A549 (cell line): Measurements from ENCODE around the gene GRK7. TPM values are rescaled to one million over a fixed set of nuclear protein-coding genes. Genes with fewer than 3 reads are reported as not detected.

ENCODE experiments used
- ATAC-seq, 2 experiments: fragments of 200-7000 bp in 1 of 2; fragments of >200 bp in 1 of 2; cut with Nextera tagmentation in 1 of 2; cut with Tn5 transposase in 1 of 2; 3 replicates each; pipeline versions ENCODE4 v1.8.0 to v1.9.1; 2018 to 2020; ENCODE audit warnings: mild to moderate bottlenecking in 1 of 2, moderate library complexity in 1 of 2
- CTCF ChIA-PET: fragments of 300-600 bp; sonication (Branson Sonifier 250); formaldehyde crosslinking; extraction: SDS; loops from one replicate; lab custom pipeline; 2021; ENCODE audit warnings: antibody characterized with exemption, inconsistent platforms; lab: Yijun Ruan, JAX
- POLR2A ChIA-PET: fragments of 350-600 bp; formaldehyde crosslinking; extraction: SDS; loops from one replicate; lab custom pipeline; 2021; ENCODE audit warnings: antibody characterized with exemption, inconsistent platforms; lab: Yijun Ruan, JAX
- DNase-seq, 2 experiments: peaks; one replicate each; pipeline versions ENCODE4 v3.0.0 to v3.0.0-alpha.2; 2011 to 2016; ENCODE audit warnings: low read depth in 1 of 2, low spot score in 1 of 2
- FAIRE-seq: peaks from 2 replicates; lab custom pipeline; 2011; peaks lifted over from hg19 to GRCh38; lab: Jason Lieb, UNC
- H3K27ac ChIP-seq, 2 experiments: fragments of >200 bp; sonication (Bioruptor Twin); formaldehyde crosslinking; 3 replicates each; pipeline ENCODE4 v1.5.1; 2016 to 2017
- H3K4me1 ChIP-seq: fragments of >200 bp; sonication (Bioruptor Twin); formaldehyde crosslinking; 3 replicates; pipeline ENCODE4 v1.6.1; 2016
- H3K4me2 ChIP-seq: fragments of >200 bp; sonication (Bioruptor Twin); formaldehyde crosslinking; 3 replicates; pipeline ENCODE4 v1.6.1; 2016
- H3K4me3 ChIP-seq: fragments of >200 bp; sonication (Bioruptor Twin); formaldehyde crosslinking; 3 replicates; pipeline ENCODE4 v1.5.1; 2016
- H3K9me3 ChIP-seq: fragments of >200 bp; sonication (Bioruptor Twin); formaldehyde crosslinking; 3 replicates; pipeline ENCODE4 v1.6.1; 2016
- CBX2 ChIP-seq: fragments of 200-600 bp; sonication (generic); IDR thresholded peaks from 2 replicates; pipeline ENCODE4 v1.6.1; 2016; ENCODE audit warnings: low read depth, mild to moderate bottlenecking, borderline replicate concordance
- CBX8 ChIP-seq: fragments of 200-600 bp; sonication (generic); IDR thresholded peaks from 2 replicates; pipeline ENCODE4 v1.6.1; 2016
- CEBPB ChIP-seq, 2 experiments: fragments of >200 bp in 1 of 2; sonication (Bioruptor Twin) in 1 of 2; formaldehyde crosslinking in 1 of 2; IDR thresholded peaks; 2 replicates each; pipeline ENCODE4 v1.6.1; 2012 to 2016
- CHD4 ChIP-seq: fragments of 200-600 bp; sonication (generic); IDR thresholded peaks from 2 replicates; pipeline ENCODE4 v1.6.1; 2016; ENCODE audit warnings: antibody characterized with exemption, mild to moderate bottlenecking, borderline replicate concordance
- EHF ChIP-seq: fragments of 250-450 bp; sonication (Bioruptor Pico); IDR thresholded peaks from 2 replicates; pipeline ENCODE4 v1.5.0; 2020; ENCODE audit warnings: mild to moderate bottlenecking
- ESRRA ChIP-seq: fragments of 150-350 bp; IDR thresholded peaks from 2 replicates; pipeline ENCODE4 v1.6.1; 2014; ENCODE audit warnings: mild to moderate bottlenecking, low read length, borderline replicate concordance
- FOSL2 ChIP-seq, 2 experiments: fragments of 450-650 bp in 1 of 2; fragments of >200 bp in 1 of 2; sonication (Bioruptor Twin) in 1 of 2; formaldehyde crosslinking; IDR thresholded peaks; 2 replicates each; pipeline versions ENCODE4 v1.5.0 to v1.6.1; 2016 to 2020; ENCODE audit warnings: mild to moderate bottlenecking in 1 of 2, moderate library complexity in 1 of 2
- HOXB13 ChIP-seq: fragments of 250-450 bp; sonication (Bioruptor Pico); IDR thresholded peaks from 2 replicates; pipeline ENCODE4 v1.5.0; 2020; ENCODE audit warnings: low read depth, mild to moderate bottlenecking, moderate library complexity
- HOXB5 ChIP-seq: fragments of 250-450 bp; sonication (Bioruptor Pico); IDR thresholded peaks from 2 replicates; pipeline ENCODE4 v1.5.0; 2020; ENCODE audit warnings: mild to moderate bottlenecking, moderate library complexity
- JUN ChIP-seq, 2 experiments: fragments of >200 bp; sonication (Bioruptor Twin); formaldehyde crosslinking; IDR thresholded peaks; 2 replicates in 1 of 2; 3 replicates in 1 of 2; pipeline ENCODE4 v1.6.1; 2016 to 2017
- MAFK ChIP-seq: fragments of 450-650 bp; IDR thresholded peaks from 2 replicates; pipeline ENCODE4 v1.6.1; 2014; ENCODE audit not compliant: partially characterized antibody
- NFE2L2 ChIP-seq: fragments of 150-350 bp; conservative IDR thresholded peaks from 2 replicates; pipeline ENCODE4 v1.6.1; 2014; ENCODE audit warnings: low read length
- NPAS2 ChIP-seq: fragments of 250-450 bp; sonication (Bioruptor Pico); IDR thresholded peaks from 2 replicates; pipeline ENCODE4 v1.8.0; 2022; ENCODE audit warnings: mild to moderate bottlenecking, moderate library complexity, borderline replicate concordance
- POLR2A ChIP-seq: IDR thresholded peaks from 2 replicates; pipeline ENCODE4 v1.6.1; 2012; ENCODE audit warnings: mild to moderate bottlenecking, low read length
- RCOR1 ChIP-seq: fragments of 150-350 bp; IDR thresholded peaks from 2 replicates; pipeline ENCODE4 v1.6.1; 2014; ENCODE audit warnings: antibody characterized with exemption, low read length, low read depth
- RFX5 ChIP-seq: fragments of 450-650 bp; IDR thresholded peaks from 2 replicates; pipeline ENCODE4 v1.7.1; 2014; ENCODE audit warnings: antibody characterized with exemption, mild to moderate bottlenecking, moderate library complexity
- SREBF2 ChIP-seq: fragments of 450-650 bp; IDR thresholded peaks from 2 replicates; pipeline ENCODE4 v1.6.1; 2014; ENCODE audit warnings: mild to moderate bottlenecking, moderate library complexity
- TP53 ChIP-seq: fragments of 250-450 bp; sonication (Bioruptor Pico); IDR thresholded peaks from 2 replicates; pipeline ENCODE4 v1.5.0; 2021; ENCODE audit warnings: mild to moderate bottlenecking, moderate library complexity
- ZSCAN20 ChIP-seq: fragments of 250-450 bp; sonication (Bioruptor Pico); IDR thresholded peaks from 2 replicates; pipeline ENCODE4 v1.8.0; 2022; ENCODE audit warnings: mild to moderate bottlenecking, moderate library complexity
- WGBS: methylation state at CpG from one replicate; pipeline ENCODE4 v1.1.6; 2017; ENCODE audit errors: missing lambda C conversion rate; 5-methylcytosine and 5-hydroxymethylcytosine counted together
- polyA plus RNA-seq, 4 experiments: library from polyadenylated mRNA; depleted of rRNA in 3 of 4; stranded (reverse); fragments of >200 nt; fragmentation: RNase III in 1 of 4; extraction: RNeasy Plus Mini Kit Qiagen cat#74134 plus additional on column Dnase treatment in 1 of 4; gene quantifications; 2 replicates in 3 of 4; 3 replicates in 1 of 4; pipeline ENCODE4 v1.2.3, GENCODE V29; 2011 to 2017
- TF ChIP-seq, protein P1 (sequence below): fragments of 250-450 bp; sonication (Bioruptor Pico); IDR thresholded peaks from 2 replicates; pipeline ENCODE4 v1.5.0; 2021; ENCODE audit warnings: mild to moderate bottlenecking, moderate library complexity, borderline replicate concordance
- TF ChIP-seq, protein P2 (sequence below): fragments of 250-450 bp; sonication (Bioruptor Pico); IDR thresholded peaks from 2 replicates; pipeline ENCODE4 v1.5.0; 2020; ENCODE audit warnings: low read depth, mild to moderate bottlenecking, moderate library complexity
- TF ChIP-seq, protein P3 (sequence below): fragments of >200 bp; sonication (Bioruptor Twin); formaldehyde crosslinking; IDR thresholded peaks from 2 replicates; pipeline ENCODE4 v1.6.1; 2016

GRK7 gene
- polyA plus RNA-seq, 2 of the 4 experiments (the other 2 are of a cell fraction), result 0.03 TPM; not detected in 1

DNA sequence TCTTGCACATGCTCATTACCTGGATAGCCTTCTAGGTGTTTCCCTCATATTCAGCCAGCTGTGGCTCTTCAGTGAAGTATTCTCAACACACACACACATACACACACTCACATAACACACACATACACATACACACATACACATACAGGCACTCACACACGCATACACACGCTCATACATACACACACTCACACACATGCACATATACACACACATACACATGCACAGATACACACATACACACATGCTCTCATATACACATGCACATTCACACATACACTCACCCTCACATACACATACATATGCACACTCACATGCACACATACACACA lies 41.2 kb downstream of the GRK7 start:
- CTCF ChIA-PET, result no interaction called here
- FAIRE-seq, result no peak
- no peaks in the 10 kb centered on the region for H3K4me1 ChIP-seq
- WGBS, result 61% methylated on average over 2 of the region's 2 CpGs
- peaks cover 7% of the 10 kb centered on the region; the same call in 1 of the 3 replicates for H3K9me3 ChIP-seq
- TF ChIP-seq NPAS2 (CRISPR knock-in tag) (no peak), TP53 (CRISPR knock-in tag) (no peak), RFX5 (no peak), SREBF2 (no peak), MAFK (no peak), HOXB5 (CRISPR knock-in tag) (no peak), POLR2A (no peak), FOSL2 (IDR thresholded peaks at IDR 0.05) (no peak), FOSL2 (CRISPR knock-in tag; IDR thresholded peaks at IDR 0.05) (no peak), RCOR1 (no peak), NFE2L2 (no peak), ESRRA (no peak), ZSCAN20 (CRISPR knock-in tag) (no peak), CHD4 (no peak), HOXB13 (CRISPR knock-in tag) (no peak), JUN (IDR thresholded peaks at IDR 0.05) (no peak), CBX2 (no peak)
- TF ChIP-seq, protein P1, sequence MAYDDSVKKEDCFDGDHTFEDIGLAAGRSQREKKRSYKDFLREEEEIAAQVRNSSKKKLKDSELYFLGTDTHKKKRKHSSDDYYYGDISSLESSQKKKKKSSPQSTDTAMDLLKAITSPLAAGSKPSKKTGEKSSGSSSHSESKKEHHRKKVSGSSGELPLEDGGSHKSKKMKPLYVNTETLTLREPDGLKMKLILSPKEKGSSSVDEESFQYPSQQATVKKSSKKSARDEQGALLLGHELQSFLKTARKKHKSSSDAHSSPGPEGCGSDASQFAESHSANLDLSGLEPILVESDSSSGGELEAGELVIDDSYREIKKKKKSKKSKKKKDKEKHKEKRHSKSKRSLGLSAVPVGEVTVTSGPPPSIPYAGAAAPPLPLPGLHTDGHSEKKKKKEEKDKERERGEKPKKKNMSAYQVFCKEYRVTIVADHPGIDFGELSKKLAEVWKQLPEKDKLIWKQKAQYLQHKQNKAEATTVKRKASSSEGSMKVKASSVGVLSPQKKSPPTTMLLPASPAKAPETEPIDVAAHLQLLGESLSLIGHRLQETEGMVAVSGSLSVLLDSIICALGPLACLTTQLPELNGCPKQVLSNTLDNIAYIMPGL, result no peak
- TF ChIP-seq, protein P2, sequence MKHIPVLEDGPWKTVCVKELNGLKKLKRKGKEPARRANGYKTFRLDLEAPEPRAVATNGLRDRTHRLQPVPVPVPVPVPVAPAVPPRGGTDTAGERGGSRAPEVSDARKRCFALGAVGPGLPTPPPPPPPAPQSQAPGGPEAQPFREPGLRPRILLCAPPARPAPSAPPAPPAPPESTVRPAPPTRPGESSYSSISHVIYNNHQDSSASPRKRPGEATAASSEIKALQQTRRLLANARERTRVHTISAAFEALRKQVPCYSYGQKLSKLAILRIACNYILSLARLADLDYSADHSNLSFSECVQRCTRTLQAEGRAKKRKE, result no peak
- TF ChIP-seq, protein P3, sequence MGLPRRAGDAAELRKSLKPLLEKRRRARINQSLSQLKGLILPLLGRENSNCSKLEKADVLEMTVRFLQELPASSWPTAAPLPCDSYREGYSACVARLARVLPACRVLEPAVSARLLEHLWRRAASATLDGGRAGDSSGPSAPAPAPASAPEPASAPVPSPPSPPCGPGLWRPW, result no peak
- no peak for DNase-seq
- no peak overlapping the region for H3K27ac ChIP-seq
- no peak overlapping the region for H3K4me3 ChIP-seq
- POLR2A ChIA-PET, result no interaction called here
- H3K4me2 ChIP-seq, result no peak overlapping the region
- no peak for ATAC-seq

DNA sequence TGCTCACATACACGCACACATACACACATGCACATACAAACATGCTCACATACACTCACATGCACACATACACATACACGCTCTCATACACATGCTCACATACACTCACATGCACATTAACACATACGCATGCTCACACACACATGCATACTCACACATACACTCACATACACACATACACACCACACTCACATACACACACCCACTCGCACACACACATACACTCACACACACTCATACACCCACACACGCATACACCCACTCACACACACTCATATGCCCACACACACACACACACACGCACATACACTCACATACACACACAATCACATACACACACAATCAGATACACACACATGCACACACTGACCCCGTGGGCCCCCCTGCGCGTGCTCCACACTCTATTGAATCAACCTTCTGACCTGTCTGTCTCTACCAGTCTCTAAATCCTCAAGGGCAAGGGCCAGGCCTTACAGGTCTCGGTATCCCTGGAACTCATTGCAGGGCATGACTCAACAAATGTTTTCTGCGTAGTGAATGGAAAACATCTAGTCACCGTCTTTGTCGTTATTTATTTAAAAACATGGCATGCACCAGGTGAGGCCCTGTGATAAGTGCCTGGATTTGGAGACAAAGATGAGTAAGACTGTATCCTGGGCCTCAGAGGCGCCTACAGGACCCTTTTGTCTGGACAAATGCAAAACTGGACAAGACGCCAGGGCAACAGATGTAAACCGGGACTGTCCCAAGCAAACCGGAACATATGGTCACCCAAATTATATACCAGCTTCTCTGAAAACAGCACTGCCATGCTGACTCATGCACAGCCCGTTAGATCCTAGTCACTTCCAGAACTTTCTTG lies 41.8 kb downstream of the GRK7 start:
- Histone ChIP-seq H3K4me1 (no peaks in the 10 kb centered on the region), H3K9me3 (peaks cover 7% of the 10 kb centered on the region; the same call in 1 of the 3 replicates), H3K4me3 (no peak overlapping the region), H3K4me2 (no peak overlapping the region), H3K27ac (no peak overlapping the region)
- POLR2A ChIA-PET, result no interaction called here
- DNase-seq, result no peak
- CTCF ChIA-PET, result no interaction called here
- WGBS, result 91% methylated on average over 18 of the region's 18 CpGs
- FAIRE-seq, result no peak
- TF ChIP-seq CBX8 (no peak), CEBPB (IDR thresholded peaks at IDR 0.05) (no peak), EHF (no peak)
- no peak for ATAC-seq
